ENCODE results near the gene PRSS21. TPM values are rescaled to one million over a fixed set of nuclear protein-coding genes. Genes with fewer than 3 reads are reported as not detected.

The PRSS21 gene
- polyA plus RNA-seq, 3 donors, result 2.1 to 9.0 (median 3.1) TPM

DNA sequence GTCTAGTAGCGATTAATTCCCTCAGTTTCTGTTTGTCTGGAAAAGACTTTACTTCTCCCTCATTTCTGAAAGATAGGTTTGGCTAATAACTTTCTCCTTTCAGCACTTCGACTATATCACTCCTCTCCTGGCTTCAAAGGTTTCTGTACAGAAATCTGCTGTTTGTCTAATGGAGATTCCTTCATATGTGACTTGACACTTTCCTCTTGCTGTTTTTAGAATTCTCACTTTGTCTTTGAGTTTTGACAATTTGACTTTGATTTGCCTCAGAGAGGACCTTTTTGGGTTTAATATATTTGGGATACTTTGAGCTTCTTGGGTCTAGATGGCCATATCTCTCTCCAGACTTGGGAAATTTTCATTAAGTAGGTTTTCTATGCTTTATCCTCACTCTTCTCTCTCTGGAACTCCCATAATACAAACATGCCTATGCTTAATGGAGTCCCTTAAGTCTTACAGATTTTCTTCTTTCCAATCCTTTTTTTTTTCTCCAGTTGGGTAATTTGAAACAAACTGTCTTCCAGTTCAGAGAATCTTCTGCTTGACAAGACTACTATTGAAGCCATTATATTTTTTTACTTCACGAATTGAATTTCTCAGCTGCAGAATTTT is 7.8 kb upstream of the PRSS21 start:
- H3K27me3 Mint-ChIP-seq (ENCODE audit: low read depth in 3 of 3), result peaks cover 12 to 27% (median 17%) of the 10 kb centered on the region in 3 donors

DNA sequence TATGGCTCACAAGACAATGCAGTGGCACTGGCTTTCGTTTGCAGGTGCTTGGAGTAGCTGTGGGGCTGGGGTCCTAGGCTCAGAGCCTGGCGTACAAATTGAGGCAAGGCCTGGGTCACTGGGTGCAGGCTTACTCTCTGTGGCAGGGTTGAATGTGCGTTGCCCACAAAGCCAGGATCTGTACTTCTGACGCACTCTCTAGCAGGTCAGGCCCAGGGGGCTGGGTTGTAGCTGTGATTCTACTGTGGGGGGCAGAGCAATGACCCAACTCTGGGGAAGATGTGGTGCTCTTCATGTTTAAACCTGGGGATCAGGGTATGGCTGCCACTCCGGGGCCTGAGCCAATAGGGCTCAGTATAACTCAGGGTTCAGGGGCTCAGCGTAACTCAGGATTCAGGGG is 6.4 kb upstream of the PRSS21 start:
- TF ChIP-seq, protein P1, sequence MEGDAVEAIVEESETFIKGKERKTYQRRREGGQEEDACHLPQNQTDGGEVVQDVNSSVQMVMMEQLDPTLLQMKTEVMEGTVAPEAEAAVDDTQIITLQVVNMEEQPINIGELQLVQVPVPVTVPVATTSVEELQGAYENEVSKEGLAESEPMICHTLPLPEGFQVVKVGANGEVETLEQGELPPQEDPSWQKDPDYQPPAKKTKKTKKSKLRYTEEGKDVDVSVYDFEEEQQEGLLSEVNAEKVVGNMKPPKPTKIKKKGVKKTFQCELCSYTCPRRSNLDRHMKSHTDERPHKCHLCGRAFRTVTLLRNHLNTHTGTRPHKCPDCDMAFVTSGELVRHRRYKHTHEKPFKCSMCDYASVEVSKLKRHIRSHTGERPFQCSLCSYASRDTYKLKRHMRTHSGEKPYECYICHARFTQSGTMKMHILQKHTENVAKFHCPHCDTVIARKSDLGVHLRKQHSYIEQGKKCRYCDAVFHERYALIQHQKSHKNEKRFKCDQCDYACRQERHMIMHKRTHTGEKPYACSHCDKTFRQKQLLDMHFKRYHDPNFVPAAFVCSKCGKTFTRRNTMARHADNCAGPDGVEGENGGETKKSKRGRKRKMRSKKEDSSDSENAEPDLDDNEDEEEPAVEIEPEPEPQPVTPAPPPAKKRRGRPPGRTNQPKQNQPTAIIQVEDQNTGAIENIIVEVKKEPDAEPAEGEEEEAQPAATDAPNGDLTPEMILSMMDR (IDR thresholded peaks at IDR 0.05), result no peak
- no peak overlapping the region for H3K4me3 Mint-ChIP-seq
- Histone ChIP-seq H3K27me3 (ENCODE audit: control insufficient read depth in 2 of 2, insufficient read depth in 2 of 2, low read length in 2 of 2) (peaks cover 0 to 5% of the 10 kb centered on the region in 2 donors), H2AFZ (ENCODE audit: insufficient read depth, low read depth, low read length, poor library complexity, severe bottlenecking) (no peak overlapping the region), H3K27ac (ENCODE audit: low read depth in 1 of 2, low read length in 2 of 2) (no peak overlapping the region), H3K9me3 (replicated peaks in 1 of 2; ENCODE audit: control insufficient read depth in 1 of 2, insufficient read depth in 1 of 2, low read length in 2 of 2) (no peaks in the 10 kb centered on the region), H3K36me3 (replicated peaks in 1 of 2; ENCODE audit: control insufficient read depth in 1 of 2, insufficient read depth in 2 of 2, low read length in 2 of 2) (no peaks in the 10 kb centered on the region), H3K4me1 (ENCODE audit: control insufficient read depth in 1 of 2, insufficient read depth in 2 of 2, low read length in 2 of 2) (peaks cover 5 to 6% of the 10 kb centered on the region in 2 donors), H3K9ac (ENCODE audit: insufficient read depth, low read length, poor library complexity, severe bottlenecking) (no peak overlapping the region), H3K79me2 (ENCODE audit: insufficient read depth, low read length) (no peaks in the 10 kb centered on the region), H4K20me1 (ENCODE audit: insufficient read depth, low read length) (no peaks in the 10 kb centered on the region), H3K4me3 (replicated peaks in 1 of 3; ENCODE audit: low read depth in 2 of 3, low read length in 3 of 3) (no peak overlapping the region), H3K4me2 (replicated peaks; ENCODE audit: extremely low read depth, low read length, poor library complexity, severe bottlenecking) (no peak overlapping the region)
- H3K27ac Mint-ChIP-seq, result no peak overlapping the region
- H3K27me3 Mint-ChIP-seq (ENCODE audit: low read depth in 3 of 3), result peaks cover 11 to 27% (median 14%) of the 10 kb centered on the region in 3 donors
- H3K4me1 Mint-ChIP-seq, result peaks cover 3% of the 10 kb centered on the region
- H3K9me3 Mint-ChIP-seq, result peaks cover 0 to 9% (median 0%) of the 10 kb centered on the region in 7 donors
- intact Hi-C loops (cut with micrococcal nuclease), result no loop called here
- no peaks in the 10 kb centered on the region for H3K36me3 Mint-ChIP-seq
- DNase-seq, result no peak
- 76% methylated on average over 6 of the region's 6 CpGs for whole genome bisulfite sequencing (ENCODE audit: insufficient coverage)

More for the DNA sequence above, 7.8 kb upstream of the PRSS21 start:
- no peak for DNase-seq
- H4K20me1 ChIP-seq (ENCODE audit: insufficient read depth, low read length), result no peaks in the 10 kb centered on the region
- peaks cover 5 to 14% (median 6%) of the 10 kb centered on the region in 7 donors for H3K9me3 Mint-ChIP-seq
- H3K36me3 Mint-ChIP-seq, result no peaks in the 10 kb centered on the region
- H3K27ac ChIP-seq (ENCODE audit: low read depth in 1 of 2, low read length in 2 of 2), result no peak overlapping the region
- intact Hi-C loops (cut with micrococcal nuclease), result no loop called here
- H3K9ac ChIP-seq (ENCODE audit: insufficient read depth, low read length, poor library complexity, severe bottlenecking), result no peak overlapping the region
- no peaks in the 10 kb centered on the region for H3K36me3 ChIP-seq (replicated peaks in 1 of 2; ENCODE audit: control insufficient read depth in 1 of 2, insufficient read depth in 2 of 2, low read length in 2 of 2)
- H3K27me3 ChIP-seq (ENCODE audit: control insufficient read depth in 2 of 2, insufficient read depth in 2 of 2, low read length in 2 of 2), result peaks cover 0 to 5% of the 10 kb centered on the region in 2 donors
- TF ChIP-seq, protein P1 (IDR thresholded peaks at IDR 0.05), result no peak
- WGBS (ENCODE audit: insufficient coverage), result no CpG with 5 or more reads among the region's 3 CpGs
- H2AFZ ChIP-seq (ENCODE audit: insufficient read depth, low read depth, low read length, poor library complexity, severe bottlenecking), result no peak overlapping the region
- no peak overlapping the region for H3K4me3 ChIP-seq (replicated peaks in 1 of 3; ENCODE audit: low read depth in 2 of 3, low read length in 3 of 3)
- H3K4me1 Mint-ChIP-seq, result peaks cover 3% of the 10 kb centered on the region
- no peak overlapping the region for H3K4me3 Mint-ChIP-seq
- H3K4me2 ChIP-seq (replicated peaks; ENCODE audit: extremely low read depth, low read length, poor library complexity, severe bottlenecking), result no peak overlapping the region
- peaks cover 4 to 10% of the 10 kb centered on the region in 2 donors for H3K9me3 ChIP-seq (replicated peaks in 1 of 2; ENCODE audit: control insufficient read depth in 1 of 2, insufficient read depth in 1 of 2, low read length in 2 of 2)
- H3K27ac Mint-ChIP-seq, result no peak overlapping the region
- no peaks in the 10 kb centered on the region for H3K79me2 ChIP-seq (ENCODE audit: insufficient read depth, low read length)
- peaks cover 5 to 6% of the 10 kb centered on the region in 2 donors for H3K4me1 ChIP-seq (ENCODE audit: control insufficient read depth in 1 of 2, insufficient read depth in 2 of 2, low read length in 2 of 2)
